HAP-1 (cell line): Measurements from ENCODE around the gene PAX1.

ENCODE experiments used
- DNase-seq, 2 experiments: peaks; one replicate each; pipeline ENCODE4 v3.0.0-alpha.2; 2016 to 2020; ENCODE audit warnings: low spot score in 2 of 2
- H3K27me3 ChIP-seq: fragments of 250-450 bp; sonication (Bioruptor Pico); 2 replicates; pipeline ENCODE4 v1.5.1; 2020; ENCODE audit warnings: low read depth, mild to moderate bottlenecking, moderate library complexity
- H3K36me3 ChIP-seq: fragments of 250-450 bp; sonication (Bioruptor Pico); replicated peaks from 2 replicates; pipeline ENCODE4 v1.5.1; 2020; ENCODE audit warnings: mild to moderate bottlenecking
- H3K4me1 ChIP-seq: fragments of 250-450 bp; sonication (Bioruptor Pico); 2 replicates; pipeline ENCODE4 v1.5.1; 2020; ENCODE audit warnings: mild to moderate bottlenecking
- H3K4me3 ChIP-seq: fragments of 250-450 bp; sonication (Bioruptor Pico); 2 replicates; pipeline ENCODE4 v1.5.1; 2020; ENCODE audit warnings: mild to moderate bottlenecking, moderate library complexity
- H3K9me3 ChIP-seq: fragments of 250-450 bp; sonication (Bioruptor Pico); 2 replicates; pipeline ENCODE4 v1.5.1; 2020; ENCODE audit warnings: mild to moderate bottlenecking, moderate library complexity
- in situ Hi-C: fragments of 300-500 bp; cut with MboI; formaldehyde crosslinking; loops from 3 replicates; pipeline ENCODE4 v1.14.3; 2020; ENCODE audit warnings: low sequenced_read_pairs, inconsistent platforms, mixed read lengths

The PAX1 gene

DNA sequence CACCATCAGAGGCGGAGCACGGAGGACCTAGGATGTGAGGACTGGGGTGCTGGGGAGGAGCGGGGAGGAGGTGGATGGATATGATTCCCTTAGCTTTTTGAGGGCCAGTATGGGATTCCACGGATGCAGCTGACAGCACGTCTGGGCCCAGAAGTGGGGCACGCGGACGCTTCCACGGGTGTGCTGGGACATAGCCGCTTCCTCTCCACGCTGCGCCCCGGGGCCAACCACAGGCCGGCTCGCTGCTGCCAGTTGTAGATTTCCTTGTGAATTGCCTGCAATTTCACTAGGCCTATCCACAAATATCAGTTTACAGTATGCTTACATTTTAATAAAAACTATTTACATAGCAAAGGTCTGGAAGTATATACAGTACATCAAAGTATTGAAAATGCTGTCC, 23.9 kb downstream of the PAX1 start:
- in situ Hi-C loops: no loop called here

DNA sequence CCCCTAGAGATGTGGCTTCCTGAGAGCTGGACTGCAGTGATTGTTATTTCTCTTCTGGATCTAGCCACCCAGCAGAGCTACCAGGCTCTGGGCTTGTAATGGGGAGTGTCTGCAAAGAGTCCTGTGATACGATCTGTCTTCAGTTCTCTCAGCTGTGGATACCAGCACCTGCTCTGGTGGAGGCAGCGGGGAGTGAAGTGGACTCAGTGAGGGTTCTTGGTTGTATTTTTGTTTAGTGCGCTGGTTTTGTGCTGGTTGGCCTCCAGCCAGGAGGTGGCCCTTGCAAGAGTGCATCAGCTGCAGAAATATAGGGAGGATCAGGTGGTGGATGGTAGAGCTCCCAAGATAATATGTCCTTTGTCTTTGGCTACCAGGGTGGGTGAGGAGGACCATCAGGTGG, 33.7 kb downstream of the PAX1 start:
- in situ Hi-C loops: no loop called here
- Histone ChIP-seq H3K27me3 (no peaks in the 10 kb centered on the region), H3K4me1 (no peaks in the 10 kb centered on the region), H3K4me3 (no peak overlapping the region), H3K36me3 (no peaks in the 10 kb centered on the region), H3K9me3 (no peaks in the 10 kb centered on the region; the same call in 1 of the 2 replicates)
- no peak for DNase-seq

More for the DNA sequence above, 23.9 kb downstream of the PAX1 start:
- Histone ChIP-seq H3K4me1 (no peaks in the 10 kb centered on the region), H3K36me3 (no peaks in the 10 kb centered on the region), H3K27me3 (no peaks in the 10 kb centered on the region), H3K4me3 (no peak overlapping the region), H3K9me3 (no peaks in the 10 kb centered on the region)
- no peak for DNase-seq

DNA sequence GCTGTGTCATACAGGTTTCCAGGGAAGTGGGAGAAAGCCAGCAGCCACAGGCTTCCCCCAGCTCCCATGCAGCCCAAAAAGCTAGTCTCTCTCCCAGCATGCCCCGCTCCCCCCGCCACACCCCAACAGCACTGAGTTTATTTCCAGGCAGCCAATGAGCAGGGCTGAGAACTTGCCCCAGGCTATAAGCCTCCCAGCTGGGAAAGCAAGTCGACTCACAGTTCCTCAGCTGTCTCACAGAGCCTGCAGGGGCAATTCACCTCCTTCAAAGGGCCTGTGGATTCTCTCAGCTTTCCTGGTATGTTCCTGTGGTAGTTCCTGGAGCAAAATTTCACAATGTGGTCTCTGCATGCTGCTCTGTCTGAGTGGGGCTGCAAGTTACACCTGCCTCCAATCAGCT, 34.2 kb downstream of the PAX1 start:
- no peak overlapping the region for H3K4me3 ChIP-seq
- H3K9me3 ChIP-seq: no peaks in the 10 kb centered on the region; the same call in 1 of the 2 replicates
- DNase-seq: no peak
- H3K36me3 ChIP-seq: no peaks in the 10 kb centered on the region
- no peaks in the 10 kb centered on the region for H3K27me3 ChIP-seq
- in situ Hi-C loops: no loop called here
- no peaks in the 10 kb centered on the region for H3K4me1 ChIP-seq

DNA sequence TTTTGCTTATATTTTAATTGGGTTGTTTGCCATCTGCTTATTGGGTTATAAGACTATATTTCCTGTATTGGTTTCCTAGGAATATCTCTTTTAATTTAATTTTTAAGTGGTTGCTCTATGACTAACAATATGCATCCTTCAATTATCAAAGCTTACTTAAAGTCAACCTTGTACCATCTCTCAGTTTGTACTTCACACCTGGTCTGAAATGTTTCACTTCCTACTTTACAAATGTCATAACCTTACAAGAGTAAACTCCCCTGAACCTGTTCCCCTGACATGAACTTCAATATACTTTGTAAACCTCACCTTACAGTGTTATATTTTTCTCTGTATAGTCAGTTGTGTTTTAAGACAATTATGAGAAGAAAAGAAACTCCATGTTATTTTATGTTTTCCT, 35.8 kb downstream of the PAX1 start:
- in situ Hi-C loops: no loop called here
- H3K36me3 ChIP-seq: no peaks in the 10 kb centered on the region
- no peak overlapping the region for H3K4me3 ChIP-seq
- no peak for DNase-seq
- no peaks in the 10 kb centered on the region for H3K4me1 ChIP-seq
- H3K27me3 ChIP-seq: no peaks in the 10 kb centered on the region
- no peaks in the 10 kb centered on the region; the same call in 1 of the 2 replicates for H3K9me3 ChIP-seq

DNA sequence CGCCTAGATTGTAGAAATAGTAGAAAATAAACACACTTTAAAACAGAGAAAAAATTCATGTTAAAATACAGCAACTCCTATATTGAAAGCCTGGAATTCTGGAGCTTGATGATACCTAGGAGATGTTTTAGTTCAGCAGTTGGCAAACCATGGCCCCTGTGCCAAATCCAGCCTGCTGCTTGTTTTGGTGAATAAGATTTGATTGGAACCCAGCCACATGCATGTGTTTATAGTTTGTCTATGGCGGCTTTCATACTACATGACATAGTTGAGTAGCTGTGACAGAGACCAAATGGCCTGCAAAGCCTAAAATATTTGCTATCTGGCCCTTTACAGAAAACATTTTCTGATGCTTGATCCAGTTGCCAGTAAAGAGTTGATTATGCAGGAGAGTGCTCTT, 57.2 kb downstream of the PAX1 start:
- no peaks in the 10 kb centered on the region for H3K4me1 ChIP-seq
- no peaks in the 10 kb centered on the region for H3K9me3 ChIP-seq
- in situ Hi-C loops: no loop called here

DNA sequence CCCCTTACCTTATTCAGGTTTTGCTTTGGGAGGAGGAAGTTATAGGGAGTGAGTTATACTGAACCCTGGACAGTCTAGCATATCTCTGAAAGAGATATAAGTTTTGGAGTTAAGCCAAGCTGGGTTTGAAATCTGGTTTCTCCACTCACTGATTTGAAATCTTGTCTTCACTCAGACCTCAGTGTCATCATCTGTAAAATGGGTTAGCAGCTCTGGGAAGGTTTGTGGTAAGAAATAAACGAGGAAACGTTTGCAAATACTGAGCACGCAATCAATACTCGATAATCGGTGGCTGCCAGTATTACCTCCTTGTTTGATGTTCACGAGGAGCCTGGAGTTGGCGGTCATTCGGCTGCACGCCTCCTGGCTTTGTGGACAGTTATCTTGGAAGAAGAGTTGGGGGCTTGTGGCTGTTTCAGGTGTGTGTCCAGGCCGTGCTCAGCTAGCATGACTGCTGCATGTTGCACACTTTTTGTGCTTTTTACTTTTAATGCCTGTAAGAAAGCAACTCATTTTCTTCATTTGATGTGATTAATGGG, 61.8 kb downstream of the PAX1 start:
- no peaks in the 10 kb centered on the region for H3K27me3 ChIP-seq
- H3K4me3 ChIP-seq: no peak overlapping the region

More for the DNA sequence above, 57.2 kb downstream of the PAX1 start:
- Histone ChIP-seq H3K27me3 (no peaks in the 10 kb centered on the region), H3K36me3 (no peaks in the 10 kb centered on the region), H3K4me3 (no peak overlapping the region)
- no peak for DNase-seq

DNA sequence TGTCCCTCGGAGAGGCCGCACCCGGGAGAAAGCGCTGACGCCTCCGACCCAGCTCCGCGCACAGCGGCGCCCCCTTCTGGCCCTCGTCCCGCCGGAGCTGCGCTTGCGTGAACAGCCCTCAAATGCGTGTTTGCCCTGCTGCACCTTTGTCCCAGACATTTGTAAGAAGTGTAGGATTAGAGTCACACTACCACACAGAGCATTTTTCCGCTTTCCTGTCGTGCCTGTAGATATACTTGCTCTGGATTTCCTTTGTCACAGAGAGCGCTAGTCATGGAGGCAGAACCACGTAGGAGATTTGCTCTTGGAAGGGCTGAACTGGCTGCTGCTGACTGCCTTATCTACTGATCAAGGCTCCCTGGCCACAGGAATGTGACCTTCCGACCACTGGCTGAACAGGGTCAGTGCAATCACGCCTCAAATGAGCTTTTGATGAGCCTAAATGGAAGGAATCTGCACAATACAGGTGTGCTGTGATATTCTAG, 62.3 kb downstream of the PAX1 start:
- DNase-seq: peak in 1 of 2 experiments; percentile 68
- Histone ChIP-seq H3K36me3 (no peaks in the 10 kb centered on the region), H3K27me3 (no peaks in the 10 kb centered on the region), H3K9me3 (no peaks in the 10 kb centered on the region), H3K4me3 (no peak overlapping the region), H3K4me1 (no peaks in the 10 kb centered on the region)
- in situ Hi-C loops: no loop called here

More for the DNA sequence above, 61.8 kb downstream of the PAX1 start:
- H3K9me3 ChIP-seq: no peaks in the 10 kb centered on the region
- H3K4me1 ChIP-seq: no peaks in the 10 kb centered on the region
- no peaks in the 10 kb centered on the region for H3K36me3 ChIP-seq
- no peak for DNase-seq
- in situ Hi-C loops: no loop called here
